HepG2 (cell line): ENCODE measurements around the gene CDC37. TPM values are rescaled to one million over a fixed set of nuclear protein-coding genes. Genes with fewer than 3 reads are reported as not detected.

Source experiments
- ARNT ChIP-seq: fragments of 450-650 bp; IDR thresholded peaks from 2 replicates; pipeline ENCODE4 v1.6.1; 2017
- ATF1 ChIP-seq: IDR thresholded peaks from 2 replicates; pipeline ENCODE4 v1.6.1; 2016; ENCODE audit warnings: mild to moderate bottlenecking, control low read depth
- DMAP1 ChIP-seq: IDR thresholded peaks from 2 replicates; pipeline ENCODE4 v1.6.1; 2016
- HDAC1 ChIP-seq: sonication (generic); formaldehyde crosslinking; IDR thresholded peaks from 2 replicates; pipeline ENCODE4 v1.5.1; 2020; ENCODE audit warnings: mild to moderate bottlenecking, missing genetic modification reagents
- HNRNPL ChIP-seq: fragments of 200-400 bp; formaldehyde crosslinking; IDR thresholded peaks from 2 replicates; pipeline ENCODE4 v1.6.1; 2017; ENCODE audit warnings: mild to moderate bottlenecking, low read depth, low read length
- MYPOP ChIP-seq: sonication (generic); formaldehyde crosslinking; IDR thresholded peaks from 2 replicates; pipeline ENCODE4 v1.8.1; 2023; ENCODE audit warnings: mild to moderate bottlenecking, moderate library complexity, missing genetic modification reagents
- MZF1 ChIP-seq: sonication (generic); formaldehyde crosslinking; IDR thresholded peaks from 2 replicates; pipeline ENCODE4 v1.8.1; 2023; ENCODE audit warnings: mild to moderate bottlenecking, missing genetic modification reagents, borderline replicate concordance
- NKX3-1 ChIP-seq: sonication (generic); formaldehyde crosslinking; IDR thresholded peaks from 2 replicates; pipeline ENCODE4 v1.5.0; 2020; ENCODE audit warnings: missing genetic modification reagents
- SNAPC4 ChIP-seq: sonication (generic); formaldehyde crosslinking; IDR thresholded peaks from 2 replicates; pipeline ENCODE4 v1.4.0; 2020; ENCODE audit warnings: mild to moderate bottlenecking, missing genetic modification reagents
- SRSF1 ChIP-seq: fragments of 200-400 bp; formaldehyde crosslinking; optimal IDR thresholded peaks from 2 replicates; pipeline ENCODE3; 2017; ENCODE audit warnings: mild to moderate bottlenecking, low read depth, low read length, moderate library complexity
- TEF ChIP-seq: sonication (generic); formaldehyde crosslinking; IDR thresholded peaks from 2 replicates; pipeline ENCODE4 v1.5.0; 2020; ENCODE audit warnings: missing genetic modification reagents
- TRIM22 ChIP-seq: fragments of 450-650 bp; IDR thresholded peaks from 2 replicates; pipeline ENCODE4 v1.6.1; 2017
- ZMYM4 ChIP-seq: sonication (generic); formaldehyde crosslinking; IDR thresholded peaks from 2 replicates; pipeline ENCODE4 v1.8.1; 2023; ENCODE audit warnings: mild to moderate bottlenecking, missing genetic modification reagents
- ZNF20 ChIP-seq: sonication (generic); formaldehyde crosslinking; IDR thresholded peaks from 2 replicates; pipeline ENCODE4 v1.4.0; 2020; ENCODE audit warnings: mild to moderate bottlenecking, moderate library complexity, missing genetic modification reagents
- ZNF232 ChIP-seq: sonication (generic); formaldehyde crosslinking; IDR thresholded peaks from 2 replicates; pipeline ENCODE4 v1.4.0; 2020; ENCODE audit warnings: missing genetic modification reagents, borderline replicate concordance
- ZNF329 ChIP-seq: sonication (generic); formaldehyde crosslinking; IDR thresholded peaks from 2 replicates; pipeline ENCODE4 v1.9.0; 2021; ENCODE audit warnings: low read depth, mild to moderate bottlenecking, missing genetic modification reagents
- ZNF512B ChIP-seq: sonication (generic); formaldehyde crosslinking; IDR thresholded peaks from 2 replicates; pipeline ENCODE4 v1.5.1; 2020; ENCODE audit warnings: missing genetic modification reagents, mild to moderate bottlenecking, borderline replicate concordance
- ZNF619 ChIP-seq: sonication (generic); formaldehyde crosslinking; IDR thresholded peaks from 2 replicates; pipeline ENCODE4 v1.4.0; 2020; ENCODE audit warnings: mild to moderate bottlenecking, missing genetic modification reagents
- polyA plus RNA-seq, 8 experiments: library from polyadenylated mRNA; depleted of rRNA in 3 of 8; stranded (reverse) in 7 of 8; unstranded in 1 of 8; fragments of >200 nt; fragmentation: Illumina TruSeq in 4 of 8; extraction: Trizol in 4 of 8; gene quantifications; 2 replicates each; pipeline versions ENCODE4 v1.2.1 to v1.2.3, GENCODE V29; 2011 to 2016; ENCODE audit warnings: low read depth in 4 of 8, missing spikeins in 1 of 8, mixed read lengths in 1 of 8; ENCODE audit not compliant: insufficient read depth in 1 of 8
- total RNA-seq, 5 experiments: library from RNA; depleted of rRNA; stranded (reverse); fragments of >200 nt; fragmentation: Illumina TruSeq; extraction: Trizol; gene quantifications; 2 replicates each; pipeline ENCODE4 v1.2.3, GENCODE V29; 2016; ENCODE audit warnings: low read depth in 1 of 5

Gene CDC37
- total and polyA plus RNA-seq, 2 of the 13 experiments (the other 11 are each of a cell fraction or from before 2014, with no cell fraction given), result 158 to 177 TPM

- TF ChIP-seq NKX3-1 (CRISPR knock-in tag), result peak; percentile 71; the same call in 1 of the 2 replicates
- TF ChIP-seq TRIM22, result no peak
- no peak for TF ChIP-seq MYPOP (CRISPR knock-in tag)
- TF ChIP-seq SRSF1, result peak; percentile 78
- TF ChIP-seq SNAPC4, result no peak
- TF ChIP-seq ZNF329 (CRISPR knock-in tag), result no peak
- peak; percentile 82; the same call in 1 of the 2 replicates for TF ChIP-seq ZNF232 (CRISPR knock-in tag)
- TF ChIP-seq ZNF20, result no peak
- TF ChIP-seq ATF1, result peak; percentile 98
- peak; percentile 95 for TF ChIP-seq ZMYM4 (CRISPR knock-in tag)
- 0 out of 2 replicates have a peak, but pooled peaks have one; percentile 31 for TF ChIP-seq HNRNPL
- TF ChIP-seq ZNF619 (CRISPR knock-in tag), result peak; percentile 70; the same call in 1 of the 2 replicates
- no peak for TF ChIP-seq MZF1 (CRISPR knock-in tag)
- peak; percentile 61 for TF ChIP-seq DMAP1 (CRISPR knock-in tag)
- TF ChIP-seq ZNF512B (CRISPR knock-in tag), result no peak
- TF ChIP-seq HDAC1 (CRISPR knock-in tag), result peak; percentile 99
- TF ChIP-seq ARNT, result no peak
- 0 out of 2 replicates have a peak, but pooled peaks have one; percentile 42 for TF ChIP-seq TEF (CRISPR knock-in tag)
Observed at GRCh38 chr19:10416380-10417257, 13.3 kb upstream of the CDC37 start (continued).
